ENCODE measurements around the gene JAZF1.

JAZF1 gene

DNA sequence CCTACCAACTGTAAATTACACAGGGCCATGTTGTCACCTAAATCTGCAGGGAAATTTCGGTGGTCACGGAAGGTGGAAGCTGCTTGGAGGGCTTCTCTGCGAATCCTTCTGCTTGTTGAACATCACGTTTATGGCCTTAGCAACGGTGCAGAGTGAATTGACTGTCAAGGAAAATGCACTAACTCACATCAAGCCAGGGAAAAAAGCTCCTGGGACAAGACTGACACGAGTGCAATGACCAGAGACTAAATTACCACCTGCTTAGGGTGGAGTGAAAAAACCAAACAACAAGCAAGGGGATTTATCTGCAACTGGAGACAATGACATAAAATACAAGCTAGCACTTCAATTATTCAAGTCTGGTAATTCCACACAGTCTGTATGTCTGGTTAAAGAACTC, 211.2 kb downstream of the JAZF1 start:
- Histone ChIP-seq H3K4me1 (ENCODE audit: insufficient read depth, low read length, severe bottlenecking) (peaks cover 11% of the 10 kb centered on the region), H4K20me1 (ENCODE audit: insufficient read depth, low read length) (no peaks in the 10 kb centered on the region), H3K79me2 (ENCODE audit: insufficient read depth, low read length) (no peaks in the 10 kb centered on the region), H3K27me3 (ENCODE audit: insufficient read depth, low read length) (no peaks in the 10 kb centered on the region), H3K9ac (ENCODE audit: low read length) (no peak overlapping the region), H3K9me2 (ENCODE audit: low read depth, low read length) (no peaks in the 10 kb centered on the region), H3K4me2 (ENCODE audit: low read length) (no peak overlapping the region), H3K4me3 (ENCODE audit: low read depth, low read length, poor library complexity, severe bottlenecking) (no peak overlapping the region), H3K9me3 (ENCODE audit: low read length) (no peaks in the 10 kb centered on the region), H3F3A (ENCODE audit: insufficient read depth, low read length) (no peaks in the 10 kb centered on the region), H3K27ac (ENCODE audit: low read depth, low read length, poor library complexity, severe bottlenecking) (no peak overlapping the region), H2AFZ (ENCODE audit: low read length) (no peak overlapping the region), H3K36me3 (ENCODE audit: insufficient read depth, low read length) (no peaks in the 10 kb centered on the region)
- TF ChIP-seq EZH2 (IDR thresholded peaks at IDR 0.05; ENCODE audit: borderline replicate concordance, low read length), result no peak
- TF ChIP-seq, protein P1, sequence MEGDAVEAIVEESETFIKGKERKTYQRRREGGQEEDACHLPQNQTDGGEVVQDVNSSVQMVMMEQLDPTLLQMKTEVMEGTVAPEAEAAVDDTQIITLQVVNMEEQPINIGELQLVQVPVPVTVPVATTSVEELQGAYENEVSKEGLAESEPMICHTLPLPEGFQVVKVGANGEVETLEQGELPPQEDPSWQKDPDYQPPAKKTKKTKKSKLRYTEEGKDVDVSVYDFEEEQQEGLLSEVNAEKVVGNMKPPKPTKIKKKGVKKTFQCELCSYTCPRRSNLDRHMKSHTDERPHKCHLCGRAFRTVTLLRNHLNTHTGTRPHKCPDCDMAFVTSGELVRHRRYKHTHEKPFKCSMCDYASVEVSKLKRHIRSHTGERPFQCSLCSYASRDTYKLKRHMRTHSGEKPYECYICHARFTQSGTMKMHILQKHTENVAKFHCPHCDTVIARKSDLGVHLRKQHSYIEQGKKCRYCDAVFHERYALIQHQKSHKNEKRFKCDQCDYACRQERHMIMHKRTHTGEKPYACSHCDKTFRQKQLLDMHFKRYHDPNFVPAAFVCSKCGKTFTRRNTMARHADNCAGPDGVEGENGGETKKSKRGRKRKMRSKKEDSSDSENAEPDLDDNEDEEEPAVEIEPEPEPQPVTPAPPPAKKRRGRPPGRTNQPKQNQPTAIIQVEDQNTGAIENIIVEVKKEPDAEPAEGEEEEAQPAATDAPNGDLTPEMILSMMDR (IDR thresholded peaks at IDR 0.05; ENCODE audit: low read length), result no peak

DNA sequence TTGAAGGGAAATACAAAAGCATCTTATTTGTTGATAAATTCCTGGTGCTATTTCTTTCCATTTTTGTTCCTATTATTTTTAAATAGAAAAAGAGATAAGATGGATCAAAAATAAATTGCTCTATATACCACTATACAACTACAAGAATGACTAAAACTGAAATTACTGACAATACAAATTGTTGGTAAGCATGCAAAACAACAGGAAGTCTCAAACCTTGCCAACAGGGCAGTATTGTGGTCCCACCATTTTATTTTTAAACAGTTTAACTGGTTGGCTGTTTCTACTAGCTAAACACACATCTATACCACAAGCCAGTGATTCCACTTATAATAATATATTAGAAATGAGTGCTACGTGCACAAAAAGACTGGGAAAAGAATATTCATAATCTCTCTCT, 213.0 kb downstream of the JAZF1 start:
- Histone ChIP-seq H3K4me1 (ENCODE audit: insufficient read depth, low read length, severe bottlenecking) (peaks cover 11% of the 10 kb centered on the region), H3K4me3 (ENCODE audit: low read depth, low read length, poor library complexity, severe bottlenecking) (no peak overlapping the region), H3K27me3 (ENCODE audit: insufficient read depth, low read length) (no peaks in the 10 kb centered on the region), H3K9me3 (ENCODE audit: low read length) (no peaks in the 10 kb centered on the region), H2AFZ (ENCODE audit: low read length) (no peak overlapping the region), H3F3A (ENCODE audit: insufficient read depth, low read length) (no peaks in the 10 kb centered on the region), H3K4me2 (ENCODE audit: low read length) (no peak overlapping the region), H3K9ac (ENCODE audit: low read length) (no peak overlapping the region), H3K79me2 (ENCODE audit: insufficient read depth, low read length) (no peaks in the 10 kb centered on the region), H4K20me1 (ENCODE audit: insufficient read depth, low read length) (no peaks in the 10 kb centered on the region), H3K9me2 (ENCODE audit: low read depth, low read length) (no peaks in the 10 kb centered on the region), H3K27ac (ENCODE audit: low read depth, low read length, poor library complexity, severe bottlenecking) (no peak overlapping the region), H3K36me3 (ENCODE audit: insufficient read depth, low read length) (no peaks in the 10 kb centered on the region)
- TF ChIP-seq, protein P1 (IDR thresholded peaks at IDR 0.05; ENCODE audit: low read length), result no peak

- no peak overlapping the region for H3K4me3 ChIP-seq (ENCODE audit: low read depth, low read length, poor library complexity, severe bottlenecking)
- no peak overlapping the region for H3K27ac ChIP-seq (ENCODE audit: low read depth, low read length, poor library complexity, severe bottlenecking)
- H3K9me2 ChIP-seq (ENCODE audit: low read depth, low read length), result no peaks in the 10 kb centered on the region
- no peaks in the 10 kb centered on the region for H4K20me1 ChIP-seq (ENCODE audit: insufficient read depth, low read length)
- no peak overlapping the region; the same call in 1 of the 2 replicates for H3K4me2 ChIP-seq (ENCODE audit: low read length)
- peaks cover 11% of the 10 kb centered on the region for H3K4me1 ChIP-seq (ENCODE audit: insufficient read depth, low read length, severe bottlenecking)
- no peak overlapping the region for H3K9ac ChIP-seq (ENCODE audit: low read length)
- H3K36me3 ChIP-seq (ENCODE audit: insufficient read depth, low read length), result no peaks in the 10 kb centered on the region
- no peaks in the 10 kb centered on the region for H3K27me3 ChIP-seq (ENCODE audit: insufficient read depth, low read length)
- H2AFZ ChIP-seq (ENCODE audit: low read length), result no peak overlapping the region
- H3F3A ChIP-seq (ENCODE audit: insufficient read depth, low read length), result no peaks in the 10 kb centered on the region
- H3K79me2 ChIP-seq (ENCODE audit: insufficient read depth, low read length), result no peaks in the 10 kb centered on the region
- TF ChIP-seq, protein P1 (IDR thresholded peaks at IDR 0.05; ENCODE audit: low read length), result no peak
- no peak for TF ChIP-seq EZH2 (IDR thresholded peaks at IDR 0.05; ENCODE audit: borderline replicate concordance, low read length)
- no peaks in the 10 kb centered on the region for H3K9me3 ChIP-seq (ENCODE audit: low read length)
Measured at GRCh38 chr7:27966219-27966780, 214.3 kb downstream of the JAZF1 start.

Measured in OCI-LY1 (cell line).